WTC11 (cell line): ENCODE results near the gene ADM. TPM values are rescaled to one million over a fixed set of nuclear protein-coding genes. Genes with fewer than 3 reads are reported as not detected.

Experiments used
- ATAC-seq: fragments of 200-7000 bp; cut with Tn5 transposase; 2 replicates; pipeline ENCODE4 v1.10.0; 2021; ENCODE audit warnings: mild to moderate bottlenecking, moderate library complexity
- CTCF ChIA-PET: fragments of 300-600 bp; sonication (Branson Sonifier 250); formaldehyde crosslinking; loops from one replicate; lab custom pipeline; 2021; ENCODE audit warnings: antibody characterized with exemption; lab: Charles Lee
- POLR2A ChIA-PET: fragments of 350-600 bp; sonication (Branson Sonifier 250); formaldehyde crosslinking; loops from one replicate; lab custom pipeline; 2021; ENCODE audit warnings: antibody characterized with exemption; lab: Charles Lee
- DNase-seq: peaks from one replicate; pipeline ENCODE4 v3.0.0; 2021; ENCODE audit warnings: low spot score
- H3K27ac Mint-ChIP-seq: 2 replicates; pipeline ENCODE4 v1.8.0; 2021; ENCODE audit warnings: mixed read lengths
- H3K27me3 Mint-ChIP-seq: 2 replicates; pipeline ENCODE4 v1.8.0; 2021; ENCODE audit warnings: low read depth, mild to moderate bottlenecking, moderate library complexity, mixed read lengths
- H3K36me3 Mint-ChIP-seq: 2 replicates; pipeline ENCODE4 v1.8.0; 2021; ENCODE audit warnings: mixed read lengths
- H3K4me1 Mint-ChIP-seq: 2 replicates; pipeline ENCODE4 v1.8.0; 2022; ENCODE audit warnings: mixed read lengths
- H3K4me3 Mint-ChIP-seq: 2 replicates; pipeline ENCODE4 v1.8.0; 2021; ENCODE audit warnings: mild to moderate bottlenecking, moderate library complexity, mixed read lengths
- H3K9me3 Mint-ChIP-seq: 2 replicates; pipeline ENCODE4 v1.8.0; 2021; ENCODE audit warnings: mixed read lengths
- AFF4 ChIP-seq: sonication (generic); formaldehyde crosslinking; IDR thresholded peaks from 2 replicates; pipeline ENCODE4 v1.8.1; 2023; ENCODE audit warnings: mild to moderate bottlenecking, missing genetic modification reagents, borderline replicate concordance
- CREB1 ChIP-seq: sonication (generic); formaldehyde crosslinking; IDR thresholded peaks from 2 replicates; pipeline ENCODE4 v1.8.0; 2023; ENCODE audit warnings: mild to moderate bottlenecking, missing genetic modification reagents
- E2F5 ChIP-seq: sonication (generic); formaldehyde crosslinking; IDR thresholded peaks from 2 replicates; pipeline ENCODE4 v1.8.1; 2022; ENCODE audit warnings: mild to moderate bottlenecking, moderate library complexity, missing genetic modification reagents
- ELF4 ChIP-seq: sonication (generic); formaldehyde crosslinking; IDR thresholded peaks from 2 replicates; pipeline ENCODE4 v1.8.1; 2022; ENCODE audit warnings: low read depth, mild to moderate bottlenecking, moderate library complexity, missing genetic modification reagents
- IRF2 ChIP-seq: sonication (generic); formaldehyde crosslinking; IDR thresholded peaks from 2 replicates; pipeline ENCODE4 v1.8.0; 2022; ENCODE audit warnings: low read depth, missing genetic modification reagents, borderline replicate concordance
- PREB ChIP-seq: sonication (generic); formaldehyde crosslinking; IDR thresholded peaks from 2 replicates; pipeline ENCODE4 v1.8.1; 2022; ENCODE audit warnings: mild to moderate bottlenecking, missing genetic modification reagents, moderate library complexity, borderline replicate concordance
- SOX15 ChIP-seq: fragments of 250-450 bp; sonication (Bioruptor Pico); IDR thresholded peaks from 2 replicates; pipeline ENCODE4 v1.9.0; 2021; ENCODE audit warnings: mild to moderate bottlenecking
- SP1 ChIP-seq: sonication (generic); formaldehyde crosslinking; conservative IDR thresholded peaks from 2 replicates; pipeline ENCODE4 v1.8.1; 2022; ENCODE audit warnings: missing genetic modification reagents
- USF1 ChIP-seq: sonication (generic); formaldehyde crosslinking; IDR thresholded peaks from 2 replicates; pipeline ENCODE4 v1.8.0; 2022; ENCODE audit warnings: mild to moderate bottlenecking, missing genetic modification reagents
- ZNF138 ChIP-seq: sonication (generic); formaldehyde crosslinking; conservative IDR thresholded peaks from 2 replicates; pipeline ENCODE4 v1.8.1; 2022; ENCODE audit warnings: mild to moderate bottlenecking, moderate library complexity, missing genetic modification reagents
- ZNF219 ChIP-seq: sonication (generic); formaldehyde crosslinking; IDR thresholded peaks from 2 replicates; pipeline ENCODE4 v1.8.0; 2023; ENCODE audit warnings: missing genetic modification reagents, mild to moderate bottlenecking, borderline replicate concordance
- ZNF317 ChIP-seq: sonication (generic); formaldehyde crosslinking; IDR thresholded peaks from 2 replicates; pipeline ENCODE4 v1.8.1; 2023; ENCODE audit warnings: low read depth, mild to moderate bottlenecking, moderate library complexity, missing genetic modification reagents, borderline replicate concordance
- total RNA-seq: library from RNA; stranded (reverse); gene quantifications from 3 replicates; pipeline ENCODE4 v1.2.3, GENCODE V29; 2021
- TF ChIP-seq, protein P1 (sequence below): fragments of 250-450 bp; sonication (Bioruptor Pico); IDR thresholded peaks from 2 replicates; pipeline ENCODE4 v1.9.0; 2021; ENCODE audit warnings: mild to moderate bottlenecking, borderline replicate concordance
- TF ChIP-seq, protein P2 (sequence below): sonication (generic); formaldehyde crosslinking; IDR thresholded peaks from 2 replicates; pipeline ENCODE4 v1.8.1; 2023; ENCODE audit warnings: mild to moderate bottlenecking, missing genetic modification reagents
- TF ChIP-seq, protein P3 (sequence below): fragments of 250-450 bp; sonication (Bioruptor Pico); IDR thresholded peaks from 2 replicates; pipeline ENCODE4 v1.9.0; 2021; ENCODE audit warnings: moderate library complexity, mild to moderate bottlenecking, inconsistent platforms, borderline replicate concordance

Gene ADM
- total RNA-seq, 1 experiment from 2014 or later: 18.7 TPM

- TF ChIP-seq, protein P1, sequence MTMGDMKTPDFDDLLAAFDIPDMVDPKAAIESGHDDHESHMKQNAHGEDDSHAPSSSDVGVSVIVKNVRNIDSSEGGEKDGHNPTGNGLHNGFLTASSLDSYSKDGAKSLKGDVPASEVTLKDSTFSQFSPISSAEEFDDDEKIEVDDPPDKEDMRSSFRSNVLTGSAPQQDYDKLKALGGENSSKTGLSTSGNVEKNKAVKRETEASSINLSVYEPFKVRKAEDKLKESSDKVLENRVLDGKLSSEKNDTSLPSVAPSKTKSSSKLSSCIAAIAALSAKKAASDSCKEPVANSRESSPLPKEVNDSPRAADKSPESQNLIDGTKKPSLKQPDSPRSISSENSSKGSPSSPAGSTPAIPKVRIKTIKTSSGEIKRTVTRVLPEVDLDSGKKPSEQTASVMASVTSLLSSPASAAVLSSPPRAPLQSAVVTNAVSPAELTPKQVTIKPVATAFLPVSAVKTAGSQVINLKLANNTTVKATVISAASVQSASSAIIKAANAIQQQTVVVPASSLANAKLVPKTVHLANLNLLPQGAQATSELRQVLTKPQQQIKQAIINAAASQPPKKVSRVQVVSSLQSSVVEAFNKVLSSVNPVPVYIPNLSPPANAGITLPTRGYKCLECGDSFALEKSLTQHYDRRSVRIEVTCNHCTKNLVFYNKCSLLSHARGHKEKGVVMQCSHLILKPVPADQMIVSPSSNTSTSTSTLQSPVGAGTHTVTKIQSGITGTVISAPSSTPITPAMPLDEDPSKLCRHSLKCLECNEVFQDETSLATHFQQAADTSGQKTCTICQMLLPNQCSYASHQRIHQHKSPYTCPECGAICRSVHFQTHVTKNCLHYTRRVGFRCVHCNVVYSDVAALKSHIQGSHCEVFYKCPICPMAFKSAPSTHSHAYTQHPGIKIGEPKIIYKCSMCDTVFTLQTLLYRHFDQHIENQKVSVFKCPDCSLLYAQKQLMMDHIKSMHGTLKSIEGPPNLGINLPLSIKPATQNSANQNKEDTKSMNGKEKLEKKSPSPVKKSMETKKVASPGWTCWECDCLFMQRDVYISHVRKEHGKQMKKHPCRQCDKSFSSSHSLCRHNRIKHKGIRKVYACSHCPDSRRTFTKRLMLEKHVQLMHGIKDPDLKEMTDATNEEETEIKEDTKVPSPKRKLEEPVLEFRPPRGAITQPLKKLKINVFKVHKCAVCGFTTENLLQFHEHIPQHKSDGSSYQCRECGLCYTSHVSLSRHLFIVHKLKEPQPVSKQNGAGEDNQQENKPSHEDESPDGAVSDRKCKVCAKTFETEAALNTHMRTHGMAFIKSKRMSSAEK (CRISPR knock-in tag): no peak
- TF ChIP-seq ZNF138 (CRISPR knock-in tag) (no peak), IRF2 (no peak), SP1 (CRISPR knock-in tag) (no peak), USF1 (CRISPR knock-in tag) (no peak), PREB (no peak), AFF4 (CRISPR knock-in tag) (no peak)
- TF ChIP-seq, protein P2, sequence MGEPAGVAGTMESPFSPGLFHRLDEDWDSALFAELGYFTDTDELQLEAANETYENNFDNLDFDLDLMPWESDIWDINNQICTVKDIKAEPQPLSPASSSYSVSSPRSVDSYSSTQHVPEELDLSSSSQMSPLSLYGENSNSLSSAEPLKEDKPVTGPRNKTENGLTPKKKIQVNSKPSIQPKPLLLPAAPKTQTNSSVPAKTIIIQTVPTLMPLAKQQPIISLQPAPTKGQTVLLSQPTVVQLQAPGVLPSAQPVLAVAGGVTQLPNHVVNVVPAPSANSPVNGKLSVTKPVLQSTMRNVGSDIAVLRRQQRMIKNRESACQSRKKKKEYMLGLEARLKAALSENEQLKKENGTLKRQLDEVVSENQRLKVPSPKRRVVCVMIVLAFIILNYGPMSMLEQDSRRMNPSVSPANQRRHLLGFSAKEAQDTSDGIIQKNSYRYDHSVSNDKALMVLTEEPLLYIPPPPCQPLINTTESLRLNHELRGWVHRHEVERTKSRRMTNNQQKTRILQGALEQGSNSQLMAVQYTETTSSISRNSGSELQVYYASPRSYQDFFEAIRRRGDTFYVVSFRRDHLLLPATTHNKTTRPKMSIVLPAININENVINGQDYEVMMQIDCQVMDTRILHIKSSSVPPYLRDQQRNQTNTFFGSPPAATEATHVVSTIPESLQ: no peak
Observed at GRCh38 chr11:10318527-10318802, 13.6 kb downstream of the ADM start (continued).

- no peaks in the 10 kb centered on the region for H3K9me3 Mint-ChIP-seq
- ChIA-PET CTCF (no interaction called here), POLR2A (interaction anchor here (0.8 kb wide), 1 partner anchor 16 kb away, joined by 3 read pairs; no protein-coding TSS in a partner anchor)
- DNase-seq (no peak), ATAC-seq (no peak)
- H3K4me1 Mint-ChIP-seq: peaks cover 58% of the 10 kb centered on the region
- H3K27me3 Mint-ChIP-seq: no peaks in the 10 kb centered on the region; the same call in 1 of the 2 replicates
- no peak overlapping the region for H3K27ac Mint-ChIP-seq
- H3K4me3 Mint-ChIP-seq: no peak overlapping the region
- H3K36me3 Mint-ChIP-seq: no peaks in the 10 kb centered on the region
- TF ChIP-seq ZNF219 (CRISPR knock-in tag) (no peak), CREB1 (CRISPR knock-in tag) (no peak), E2F5 (CRISPR knock-in tag) (no peak), SOX15 (CRISPR knock-in tag) (no peak), ELF4 (CRISPR knock-in tag) (no peak), ZNF317 (CRISPR knock-in tag) (no peak)
- TF ChIP-seq, protein P3, sequence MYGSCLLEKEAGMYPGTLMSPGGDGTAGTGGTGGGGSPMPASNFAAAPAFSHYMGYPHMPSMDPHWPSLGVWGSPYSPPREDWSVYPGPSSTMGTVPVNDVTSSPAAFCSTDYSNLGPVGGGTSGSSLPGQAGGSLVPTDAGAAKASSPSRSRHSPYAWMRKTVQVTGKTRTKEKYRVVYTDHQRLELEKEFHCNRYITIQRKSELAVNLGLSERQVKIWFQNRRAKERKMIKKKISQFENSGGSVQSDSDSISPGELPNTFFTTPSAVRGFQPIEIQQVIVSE (CRISPR knock-in tag): no peak
Observed at GRCh38 chr11:10319702-10320558, 15.1 kb downstream of the ADM start.
